HCEC 1CT (cell line): Measurements from ENCODE around the gene ADARB2.

Experiments used
- DNase-seq: peaks from one replicate; pipeline ENCODE4 v3.0.0-alpha.2; 2017

The ADARB2 gene

DNA sequence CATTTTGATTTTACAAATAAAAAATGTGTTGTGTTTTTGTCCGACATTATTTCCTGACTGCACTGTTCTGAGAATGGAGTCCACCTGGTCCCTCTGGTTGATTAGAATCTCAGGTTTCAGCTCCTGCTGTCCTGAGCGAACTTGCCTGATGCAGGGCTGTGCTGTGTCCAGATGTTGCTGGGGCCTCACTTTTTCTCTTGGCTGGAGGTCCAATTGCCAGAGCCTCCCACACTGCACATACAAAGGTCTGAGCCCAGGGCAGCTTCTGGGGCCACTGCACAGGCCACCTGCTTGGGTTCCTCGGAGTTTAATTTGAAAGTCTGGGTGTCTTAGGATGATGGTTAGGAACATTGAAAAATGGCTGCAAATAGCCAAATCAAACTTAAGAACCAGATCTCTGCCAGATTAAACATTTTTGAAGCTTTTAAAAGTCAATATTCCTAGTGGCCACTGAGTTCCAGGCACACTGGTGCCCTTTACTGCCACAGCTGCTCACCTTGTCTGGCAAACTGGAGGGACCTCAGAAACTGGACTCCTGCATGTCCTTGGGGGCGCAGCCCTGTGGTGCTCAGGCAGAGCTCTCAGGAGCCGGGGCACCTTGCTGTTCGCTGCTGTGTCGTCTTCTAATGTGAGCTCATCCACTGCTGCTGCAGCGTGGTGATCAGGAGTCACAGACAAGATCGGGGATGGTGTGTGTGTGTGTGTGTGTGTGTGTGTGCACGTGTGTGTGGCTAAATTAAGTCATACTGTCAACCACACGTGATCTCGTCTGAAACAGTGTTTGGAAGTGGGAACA lies 606.1 kb downstream of the ADARB2 start:
- no peak for DNase-seq

DNA sequence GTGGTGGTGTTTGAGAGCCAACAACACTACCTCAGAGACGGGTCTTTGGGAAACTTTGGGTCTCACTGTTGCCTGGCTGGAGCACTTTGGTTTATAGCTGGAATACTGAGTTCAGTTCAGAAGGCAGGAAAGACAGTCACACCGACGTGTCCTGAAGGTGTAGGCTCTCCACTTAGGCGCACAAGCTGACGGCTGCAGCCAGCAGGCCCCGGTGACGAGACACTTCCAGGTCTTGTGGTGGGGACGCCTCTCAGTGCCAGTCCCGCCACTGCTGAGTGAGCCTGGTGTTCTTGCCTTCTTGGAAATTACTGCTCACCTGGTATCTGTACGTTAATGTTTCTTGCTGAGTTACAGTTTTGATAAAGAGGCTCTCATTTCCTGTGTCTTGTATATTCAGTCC lies 607.1 kb downstream of the ADARB2 start:
- no peak for DNase-seq

DNA sequence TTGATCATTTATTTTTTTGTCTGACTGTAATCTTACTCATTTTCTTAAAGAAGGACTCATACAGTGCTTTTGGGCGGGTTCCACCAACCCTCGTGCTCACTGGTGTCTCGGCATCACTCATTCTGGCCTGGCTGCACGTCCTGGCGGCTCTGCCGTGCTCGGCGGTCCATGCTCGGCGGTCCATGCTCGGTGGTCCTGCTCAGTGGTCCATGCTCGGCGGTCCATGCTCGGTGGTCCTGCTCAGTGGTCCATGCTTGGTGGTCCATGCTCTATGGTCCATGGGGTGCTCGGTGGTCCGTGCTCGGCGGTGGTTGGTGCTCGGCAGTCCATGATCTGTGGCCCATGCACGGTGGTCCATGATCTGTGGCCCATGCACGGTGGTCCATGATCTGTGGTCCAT lies 608.7 kb downstream of the ADARB2 start:
- no peak for DNase-seq

DNA sequence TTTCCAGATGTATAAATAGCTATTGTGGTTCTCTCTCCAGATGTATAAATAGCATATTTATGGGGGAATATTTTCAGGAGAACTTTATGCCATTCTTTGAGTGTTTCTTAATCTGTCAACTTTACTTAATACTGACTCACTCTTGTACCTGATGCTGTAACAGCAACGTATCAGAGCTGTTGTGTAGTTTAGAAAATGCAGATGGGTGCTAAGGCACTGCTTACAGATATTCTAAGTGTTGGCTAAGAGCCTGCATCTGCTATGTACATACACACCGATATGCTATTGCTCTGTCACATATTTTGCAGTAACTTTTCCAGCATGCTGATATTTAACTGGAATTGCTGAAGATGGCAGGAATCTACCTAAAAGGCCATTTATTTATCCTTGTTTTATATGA lies 609.2 kb downstream of the ADARB2 start:
- no peak for DNase-seq

DNA sequence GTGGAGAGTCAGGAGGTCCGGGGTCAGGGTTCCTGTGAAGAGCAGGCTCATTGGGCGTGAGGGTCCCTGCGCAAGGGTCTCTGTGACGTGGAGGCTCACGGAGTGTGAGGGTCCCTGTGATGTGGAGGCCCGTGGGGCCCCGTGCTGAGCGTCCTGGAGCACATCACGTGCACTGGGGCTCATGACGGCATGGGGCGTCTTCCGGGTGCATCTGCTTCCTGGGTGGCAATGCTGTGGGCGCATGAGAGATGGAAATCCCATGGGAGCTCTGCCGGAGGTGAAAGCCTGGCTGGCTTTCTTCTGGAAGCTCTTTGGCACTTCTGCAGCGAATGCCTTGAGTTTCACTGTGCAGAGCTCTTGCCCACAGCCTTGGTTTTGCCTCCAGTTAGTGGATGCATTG lies 609.7 kb downstream of the ADARB2 start:
- no peak for DNase-seq
